GM03348 (cell line): ENCODE measurements around the gene TBC1D4.
A peak's percentile ranks its signal among the peaks of the same experiment; 100 is the strongest.
"Not testable (repeated sequence)": the region's sequence is repeated elsewhere in the genome, so short reads cannot be mapped to it uniquely, and the experiment has no call there.

Source experiments
- DNase-seq: peaks from one replicate; pipeline ENCODE4 v3.0.0; 2012; ENCODE audit warnings: low spot score

The TBC1D4 gene

DNA sequence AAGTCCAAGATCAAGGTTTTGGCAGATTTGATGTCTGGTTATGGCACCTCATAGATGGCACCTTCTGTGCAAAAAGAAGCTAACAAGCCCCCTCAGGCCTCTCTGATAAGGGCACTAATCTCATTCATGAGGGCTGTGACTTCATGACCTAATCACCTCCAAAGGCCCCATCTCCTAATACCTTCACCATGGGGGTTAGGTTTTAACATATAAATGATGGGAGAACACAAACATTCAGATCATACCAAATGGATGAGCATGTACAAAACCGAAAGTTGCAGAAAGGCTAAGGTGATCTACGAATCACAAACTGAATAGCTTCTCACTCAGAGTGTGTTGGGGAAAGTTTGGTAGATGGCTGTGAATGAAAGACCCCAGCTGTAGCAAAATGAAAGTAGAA, 217.4 kb downstream of the TBC1D4 start:
- no peak for DNase-seq

DNA sequence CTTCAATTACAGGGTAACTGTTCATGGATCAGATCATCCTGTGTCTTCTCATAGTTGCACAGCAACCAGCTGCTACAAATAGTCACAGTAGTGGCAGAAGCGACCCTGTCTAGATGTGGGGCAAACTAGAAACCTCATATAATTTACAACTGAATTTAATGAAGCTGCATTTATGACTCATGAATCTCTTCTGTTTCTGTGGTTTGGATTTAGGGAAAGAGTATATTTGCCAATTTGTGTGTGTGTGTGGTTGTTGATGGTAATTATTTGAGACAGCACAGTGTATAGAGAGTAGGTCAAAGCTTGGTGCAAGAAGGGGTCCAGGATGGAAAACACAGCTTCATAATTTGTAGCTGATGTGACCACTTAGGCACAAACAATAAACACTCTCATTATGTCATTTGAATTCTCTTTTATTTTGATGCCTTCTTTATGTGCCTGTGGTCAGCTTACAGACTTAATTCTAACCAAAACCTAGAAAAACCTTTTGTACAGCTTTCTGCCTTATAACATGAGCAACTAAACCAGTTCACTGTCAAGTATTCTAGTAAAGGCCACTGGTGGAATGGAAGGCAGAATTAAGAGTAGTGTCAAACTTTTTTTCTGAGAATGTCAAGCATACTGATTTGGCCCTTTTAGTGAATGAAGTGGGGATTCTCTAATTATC, 218.1 kb downstream of the TBC1D4 start:
- DNase-seq, result peak; percentile 20

DNA sequence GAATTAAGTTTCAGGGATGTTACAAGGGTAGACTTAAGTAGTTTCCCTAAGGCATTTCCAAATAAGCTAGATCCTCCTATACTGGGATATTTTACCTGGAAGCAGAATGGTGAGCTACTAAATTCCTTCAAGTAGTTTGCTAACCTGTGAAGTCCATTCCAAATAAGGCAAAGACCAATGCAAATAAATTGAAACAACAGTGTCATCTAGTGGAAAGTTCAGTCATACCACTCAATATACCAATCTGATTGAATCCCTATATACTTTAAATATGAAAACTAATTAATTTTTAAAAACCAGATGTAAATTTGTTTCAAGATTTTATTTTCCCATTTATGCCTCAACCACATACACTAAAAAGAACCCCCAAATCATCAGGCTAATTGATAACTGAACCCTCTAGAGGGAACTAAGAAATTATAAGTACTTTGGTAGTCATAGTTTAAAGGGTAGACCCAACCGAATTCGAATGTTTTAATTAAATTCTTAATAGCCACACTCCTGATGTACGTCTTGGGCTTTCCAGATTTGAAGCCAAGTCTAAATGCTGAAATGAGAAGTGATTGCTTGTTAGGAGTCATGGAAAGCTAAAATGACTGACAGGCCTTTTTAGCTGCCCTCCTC, 223.7 kb downstream of the TBC1D4 start:
- peak; percentile 40 for DNase-seq

DNA sequence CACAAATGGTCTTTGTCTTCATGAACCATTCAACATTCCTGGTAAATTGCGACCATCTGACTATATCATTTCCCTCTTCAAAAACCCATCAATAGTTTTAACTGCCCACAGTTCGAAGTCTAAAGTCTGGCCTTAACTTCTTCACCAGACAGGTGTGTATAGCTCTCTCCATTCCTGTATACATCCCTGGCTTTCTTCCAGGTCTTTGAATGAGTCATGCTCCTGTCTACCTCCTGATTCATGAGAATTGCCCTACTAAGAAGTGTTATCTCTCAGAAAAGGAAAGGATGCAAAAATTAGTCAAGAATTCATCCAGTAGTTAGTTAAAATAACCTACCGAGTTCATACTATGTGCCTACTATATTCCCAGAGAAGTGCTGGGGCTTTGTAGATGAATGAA, 225.0 kb downstream of the TBC1D4 start:
- DNase-seq, result no peak

DNA sequence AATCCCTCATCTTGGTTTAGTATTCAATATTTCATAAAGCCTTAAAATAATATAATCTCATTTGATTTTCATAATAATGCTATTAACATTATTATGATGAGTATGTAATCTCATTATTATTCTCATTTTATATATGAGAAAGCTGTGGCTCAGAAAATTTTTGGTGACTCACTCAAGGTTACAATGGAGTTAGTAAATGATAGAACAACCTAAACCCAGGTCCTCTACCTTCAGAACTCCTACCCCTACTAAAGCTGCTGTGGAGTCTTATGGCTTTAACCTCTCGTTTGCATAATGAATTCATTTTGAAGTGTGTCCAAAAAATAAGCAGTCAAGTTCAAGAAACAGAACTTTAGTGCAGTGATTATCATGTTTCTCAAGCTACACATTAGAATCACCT, 226.3 kb downstream of the TBC1D4 start:
- DNase-seq, result no peak

DNA sequence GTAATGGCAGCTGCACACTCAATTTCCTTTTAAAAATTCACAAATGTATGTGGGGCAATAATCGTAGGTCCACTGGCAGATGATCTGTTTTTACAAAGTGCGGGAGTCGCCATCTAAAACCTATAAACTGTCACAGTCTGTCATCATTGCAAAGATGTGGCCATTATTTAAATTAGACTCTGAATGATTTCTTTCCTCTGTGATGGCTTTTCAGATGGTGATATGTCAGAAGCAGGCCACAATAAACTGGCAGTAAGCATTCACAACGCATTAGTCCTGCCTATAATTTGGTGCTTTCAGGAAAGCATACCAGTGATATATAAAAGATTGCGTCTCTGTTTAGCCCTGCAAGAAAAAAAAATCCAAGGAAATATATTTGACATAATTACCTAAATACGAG, 226.8 kb downstream of the TBC1D4 start:
- no peak for DNase-seq

DNA sequence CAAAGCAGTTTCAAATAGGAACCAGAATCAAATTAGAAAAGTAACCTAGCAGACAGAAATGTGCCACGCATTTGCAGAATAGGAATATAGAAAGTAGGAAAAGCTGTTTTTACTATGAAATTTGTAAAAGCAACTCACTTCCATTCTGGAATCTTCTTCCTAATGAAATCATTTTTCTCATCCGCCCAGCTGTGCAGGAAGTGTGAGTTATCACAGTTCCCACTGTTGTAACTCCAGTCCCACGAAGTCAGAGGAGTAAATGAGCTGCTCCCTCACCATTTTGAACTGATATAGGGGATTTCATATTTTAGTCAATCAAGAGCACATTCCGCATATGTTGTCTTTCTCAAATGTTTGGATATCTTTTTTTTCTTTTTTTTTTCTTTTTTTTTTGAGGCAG, 230.8 kb downstream of the TBC1D4 start:
- no peak for DNase-seq

DNA sequence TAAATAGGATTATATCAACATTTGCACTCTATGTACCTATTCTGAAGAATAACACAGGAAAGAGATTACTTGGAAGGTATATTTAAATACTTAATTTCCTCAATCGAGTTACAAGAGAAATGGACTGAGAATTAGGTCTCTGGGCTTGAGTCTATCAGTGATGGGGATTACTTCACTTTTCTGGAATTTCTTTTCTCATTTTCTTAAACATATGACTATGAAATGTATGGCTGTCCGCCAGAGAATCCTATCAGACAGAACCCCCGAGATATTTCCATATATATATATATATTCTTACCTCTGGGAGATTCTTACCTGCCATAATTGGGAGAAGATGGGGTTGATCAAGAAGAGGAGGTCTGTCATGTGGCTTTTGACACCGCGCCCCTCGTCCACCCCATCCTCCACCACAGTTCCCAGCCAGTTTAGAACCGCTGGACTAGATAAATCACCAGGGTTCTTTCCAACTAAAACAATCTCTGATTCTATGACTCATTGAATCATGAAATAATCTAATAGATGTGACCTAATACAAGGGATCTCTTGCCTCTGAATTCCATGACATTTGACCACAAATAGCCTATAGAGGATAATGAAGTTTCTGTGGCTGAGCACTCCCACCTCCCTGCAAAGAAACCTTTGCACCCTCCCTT, 231.3 kb downstream of the TBC1D4 start:
- peak; percentile 29 for DNase-seq

DNA sequence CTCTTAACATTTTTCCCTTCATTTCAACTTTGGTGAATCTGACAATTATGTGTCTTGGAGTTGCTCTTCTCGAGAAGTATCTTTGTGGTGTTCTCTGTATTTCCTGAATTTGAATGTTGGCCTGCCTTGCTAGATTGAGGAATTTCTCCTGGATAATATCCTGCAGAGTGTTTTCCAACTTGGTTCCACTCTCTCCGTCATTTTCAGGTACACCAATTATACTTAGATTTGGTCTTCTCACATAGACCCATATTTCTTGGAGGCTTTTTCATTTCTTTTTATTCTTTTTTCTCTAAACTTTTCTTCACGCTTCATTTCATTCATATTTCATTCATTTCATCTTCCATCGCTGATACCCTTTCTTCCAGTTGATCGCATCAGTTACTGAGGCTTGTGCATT, 236.4 kb downstream of the TBC1D4 start:
- DNase-seq, result not testable (repeated sequence)

DNA sequence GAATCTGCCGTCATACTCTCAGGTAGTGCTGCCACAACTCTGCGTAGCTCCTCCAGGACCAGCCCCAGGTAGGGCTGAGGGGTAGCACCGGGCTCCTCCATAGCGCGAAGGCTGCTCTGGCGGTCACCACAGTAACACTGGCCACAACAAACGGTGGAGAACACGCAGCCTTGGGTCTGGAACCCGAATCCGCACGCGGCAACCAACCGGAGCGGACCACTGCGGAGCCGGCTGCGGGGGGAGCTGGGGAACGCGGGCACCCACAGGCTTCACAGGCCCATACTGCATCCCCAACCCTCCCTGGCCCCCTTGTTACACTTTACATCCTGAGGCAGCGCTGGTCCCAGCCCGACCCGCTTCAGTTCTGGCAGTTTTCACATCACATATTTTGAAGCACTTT, 241.7 kb downstream of the TBC1D4 start:
- not testable (repeated sequence) for DNase-seq

DNA sequence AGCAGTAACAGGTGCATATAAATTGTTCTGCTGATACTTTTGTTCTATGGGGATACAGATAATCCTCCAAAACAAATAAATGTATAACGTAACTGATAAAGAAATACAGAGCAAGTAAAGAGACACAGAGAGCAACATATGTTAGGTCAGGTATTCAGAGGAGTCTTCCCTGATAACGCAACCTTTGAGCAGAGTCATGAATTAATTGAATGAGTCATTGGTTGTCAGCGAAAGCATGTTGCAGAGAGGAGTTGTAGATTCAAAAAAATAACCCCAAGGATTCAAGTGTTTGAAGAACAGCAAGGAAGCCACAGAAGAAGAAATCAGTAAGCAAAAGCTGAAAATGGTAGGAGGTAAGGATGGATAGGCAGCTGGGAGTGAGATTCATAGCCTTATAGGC, 245.2 kb downstream of the TBC1D4 start:
- no peak for DNase-seq
